NCI-H446 (cell line): ENCODE results near the gene KCNH1.

Experiments
- DNase-seq, 2 experiments: peaks; one replicate each; lab custom pipeline; 2025; lab: John Stamatoyannopoulos, UW

KCNH1 gene

DNA sequence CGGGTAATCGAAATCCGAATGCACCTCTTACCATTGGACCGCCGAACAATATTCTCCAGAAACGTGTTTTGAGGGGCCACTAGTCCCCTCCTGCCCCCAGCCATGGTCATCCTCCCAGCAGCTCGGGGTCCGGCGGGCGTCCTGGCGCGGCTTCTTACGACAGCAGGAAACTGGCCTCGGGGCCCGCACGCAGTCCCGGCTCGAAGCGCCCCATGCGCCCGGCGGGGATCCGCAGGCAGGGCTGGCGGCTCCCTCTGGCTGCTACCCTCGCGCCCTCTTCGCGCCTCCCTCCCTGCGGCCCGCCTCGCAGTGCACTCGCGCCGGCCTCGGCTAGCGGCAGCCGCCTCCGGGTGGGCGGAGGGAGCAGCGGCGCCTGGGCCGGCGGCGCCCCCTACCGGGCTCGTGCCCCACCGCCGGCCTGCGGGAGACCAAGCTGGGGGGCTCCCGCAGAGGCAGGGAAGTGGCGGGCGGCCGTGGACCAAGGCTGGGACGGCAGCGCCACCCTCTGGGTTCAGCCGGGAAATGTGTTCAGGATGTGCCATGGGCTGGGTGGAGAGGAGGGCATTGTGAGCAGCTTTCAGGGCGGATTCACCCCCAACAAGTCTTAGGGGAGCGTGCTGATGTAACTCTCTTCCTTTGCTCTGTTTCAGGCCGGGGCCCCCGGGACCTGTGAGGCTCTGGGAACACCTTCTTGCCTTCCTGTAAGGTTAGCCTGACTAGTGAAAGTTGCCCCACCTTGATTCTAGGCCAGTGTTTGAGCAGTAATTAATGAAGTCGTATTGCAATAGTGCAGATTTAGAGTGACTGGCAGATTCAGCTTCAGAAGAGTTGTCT, at the start of gene KCNH1:
Gene KCNH1 (minus strand): TSS at position 313 of the 834 bp plus-strand sequence. CDS start 203 bp downstream, at position 110.
- peak; percentile 74 to 92 for DNase-seq

DNA sequence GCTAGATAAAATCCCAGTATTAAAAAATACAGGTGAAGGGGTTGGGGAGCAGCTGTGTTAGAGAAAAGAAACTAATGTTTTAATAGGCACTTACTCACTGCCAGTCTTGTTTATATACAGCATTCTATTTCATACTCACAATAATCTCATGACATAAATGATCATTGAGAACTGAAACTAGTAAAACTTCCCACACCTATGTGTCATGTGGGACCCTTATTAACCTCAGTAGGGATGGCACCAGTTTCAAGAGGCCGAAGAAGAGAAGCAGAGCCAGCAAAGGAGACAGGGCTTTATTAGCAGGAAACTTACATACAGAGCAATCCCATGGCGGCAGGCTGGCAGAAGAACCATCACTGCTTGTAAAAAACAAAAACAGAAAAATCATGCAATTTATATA, 48.8 kb upstream of the KCNH1 start:
- DNase-seq: no peak

DNA sequence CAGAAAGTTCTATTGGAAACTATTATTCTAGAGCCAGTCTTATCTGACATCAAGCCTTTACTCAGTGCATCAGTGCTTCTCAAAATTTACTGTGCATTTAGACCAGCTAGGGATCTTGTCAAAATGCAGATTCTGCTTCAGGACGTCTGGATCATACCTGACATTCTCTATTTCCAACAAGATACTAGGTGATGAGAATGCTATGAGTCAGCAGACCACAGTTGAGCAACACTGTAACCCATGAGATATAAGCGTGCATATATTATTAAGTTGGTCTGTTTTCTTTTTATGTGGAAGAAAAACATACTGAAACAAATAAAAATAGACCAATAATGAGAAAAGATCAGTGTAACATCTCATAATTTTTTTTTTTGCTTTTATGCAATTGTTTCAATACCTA, 40.4 kb upstream of the KCNH1 start:
- no peak for DNase-seq

DNA sequence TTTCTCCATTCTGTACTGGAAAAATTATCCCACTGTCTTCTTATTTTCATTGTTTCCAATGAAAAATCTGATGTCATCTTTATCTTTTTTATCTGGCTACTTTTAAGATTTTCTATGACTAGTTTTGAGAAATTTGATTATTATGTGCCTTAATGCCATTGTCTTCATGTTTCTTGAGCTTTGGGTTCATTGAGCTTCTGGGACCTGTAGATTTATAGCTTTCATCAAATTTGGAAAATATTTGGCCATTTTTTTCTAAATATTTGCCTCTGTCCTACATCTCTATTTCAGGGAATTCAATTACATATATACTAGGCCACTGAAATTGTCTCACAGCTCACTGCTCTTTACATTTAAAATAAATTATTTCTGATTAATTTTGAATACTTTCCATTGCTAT, 38.7 kb upstream of the KCNH1 start:
- no peak for DNase-seq

DNA sequence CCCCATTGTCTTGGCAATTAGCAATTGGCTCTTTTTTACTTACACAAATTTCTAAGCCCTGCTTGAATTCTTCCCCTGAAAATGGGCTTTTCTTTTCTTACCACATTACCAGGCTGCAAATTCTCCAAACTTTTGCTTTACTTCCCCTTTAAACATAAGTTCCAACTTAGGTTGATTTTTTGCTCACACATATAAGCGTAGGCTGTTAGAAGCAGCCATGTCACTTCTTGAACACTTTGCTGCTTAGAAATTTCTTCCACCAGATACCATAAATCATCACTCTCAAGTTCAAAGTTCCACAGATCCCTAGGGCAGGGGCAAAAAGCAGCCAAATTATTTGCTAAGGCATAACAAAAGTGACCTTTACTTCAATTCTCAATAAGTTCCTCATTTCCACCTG, 35.4 kb upstream of the KCNH1 start:
- no peak for DNase-seq

DNA sequence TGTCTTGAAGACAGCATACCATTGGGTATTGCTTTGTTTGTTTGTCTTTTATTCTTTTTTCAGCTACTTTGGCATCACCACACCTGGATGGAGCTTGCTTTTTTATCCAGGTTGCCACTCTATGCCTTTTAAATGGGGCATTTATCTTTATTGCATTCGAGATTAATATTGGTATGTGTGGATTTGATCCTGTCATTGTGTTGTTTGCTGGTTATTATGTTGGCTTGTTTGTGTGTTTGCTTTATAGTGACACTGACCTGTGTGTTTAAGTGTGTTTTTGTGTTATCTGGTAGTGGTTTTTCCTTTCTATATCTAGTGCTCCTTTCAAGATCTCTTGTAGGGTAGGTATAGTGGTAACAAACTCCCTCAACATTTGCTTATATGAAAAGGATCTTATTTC, 24.9 kb upstream of the KCNH1 start:
- DNase-seq: no peak

DNA sequence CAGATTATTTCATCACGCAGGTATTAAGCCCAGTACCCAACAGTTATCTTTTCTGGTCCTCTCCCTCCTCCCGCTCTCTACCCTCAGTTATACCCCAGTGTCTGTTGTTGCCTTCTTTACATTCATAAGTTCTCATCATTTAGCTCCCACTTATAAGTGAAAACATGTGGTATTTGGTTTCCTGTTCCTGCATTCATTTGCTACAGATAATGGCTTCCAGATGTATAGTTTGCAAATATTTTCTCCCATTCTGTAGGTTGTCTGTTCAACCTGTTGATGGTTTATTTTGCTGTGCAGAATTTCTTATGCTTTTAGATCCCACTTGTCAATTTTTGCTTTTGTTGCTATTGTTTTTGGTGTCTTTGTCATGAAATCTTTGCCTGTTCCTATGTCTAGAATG, 21.1 kb upstream of the KCNH1 start:
- no peak for DNase-seq

GRCh38 chr1:211153932-211154331, 20.0 kb upstream of the KCNH1 start:
- DNase-seq: no peak

DNA sequence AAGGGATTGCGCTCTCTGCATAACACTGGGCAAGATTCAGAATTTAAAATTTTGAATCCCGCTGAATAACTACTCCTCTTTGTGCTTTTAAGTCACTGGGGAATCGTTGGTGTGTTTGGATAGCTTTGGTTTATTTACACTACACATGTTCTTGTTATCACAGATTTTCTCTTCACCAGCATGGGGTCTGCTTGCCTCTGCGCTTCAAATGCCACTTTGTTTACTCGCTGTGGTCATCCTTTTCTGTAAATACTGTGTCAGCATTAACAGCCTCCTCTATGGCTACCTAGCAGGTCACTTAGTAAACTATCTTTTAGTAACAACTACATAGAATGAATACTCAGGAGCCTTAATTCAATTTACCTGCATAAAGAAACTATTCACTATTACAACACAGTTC, 14.4 kb upstream of the KCNH1 start:
- no peak for DNase-seq

GRCh38 chr1:211145944-211146343, 12.0 kb upstream of the KCNH1 start:
- DNase-seq: no peak

DNA sequence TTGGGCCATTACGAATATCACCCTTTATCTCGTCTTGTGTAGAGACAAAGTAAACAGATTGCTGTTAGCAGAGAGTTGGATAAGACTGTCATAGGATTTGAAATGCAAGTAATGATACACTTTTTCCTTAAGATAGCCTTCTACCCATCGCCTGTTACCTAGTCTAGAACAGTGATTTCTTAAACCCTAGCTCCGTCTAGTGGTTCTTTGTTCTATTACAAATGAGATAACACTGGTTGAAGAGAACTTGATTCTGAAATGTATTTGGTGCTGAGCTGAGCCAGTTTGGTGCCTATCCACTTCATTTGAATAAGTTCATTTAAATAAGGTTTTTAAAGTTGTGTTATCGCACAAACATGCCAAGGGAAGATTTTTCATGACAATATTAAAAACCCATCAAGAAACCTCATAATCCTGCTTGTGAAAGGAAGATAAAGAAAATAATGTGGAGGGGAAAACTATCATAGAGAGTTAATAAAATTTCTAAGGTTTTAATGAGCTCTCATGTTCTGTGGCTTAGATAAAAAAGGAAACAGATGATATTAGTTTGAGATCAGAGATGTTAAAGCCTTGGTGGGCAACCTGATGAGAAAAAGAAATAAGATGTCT, 1.5 kb upstream of the KCNH1 start:
- peak; percentile 15 to 62 for DNase-seq

DNA sequence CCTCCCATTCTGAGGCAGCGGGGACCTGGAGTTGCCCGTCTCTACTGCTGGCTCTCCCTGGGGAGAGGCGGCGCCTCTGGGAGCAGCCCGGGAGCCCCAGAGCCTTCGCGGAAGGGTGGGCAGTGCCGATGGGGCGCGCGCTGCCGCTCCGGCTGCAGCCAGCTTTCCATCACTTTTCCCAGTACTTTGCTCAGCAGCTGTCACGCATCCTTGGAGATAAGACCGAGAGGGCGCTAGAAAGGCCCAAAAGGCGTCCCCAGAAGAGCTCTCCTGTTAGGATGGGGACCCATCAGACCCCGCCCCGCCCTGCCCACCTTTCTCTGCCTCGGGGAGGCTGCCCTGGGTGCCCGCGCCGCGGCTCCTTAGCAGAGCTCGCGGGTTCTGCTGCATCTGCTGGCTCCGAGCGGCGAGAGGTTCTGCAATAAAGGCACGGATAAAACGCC, 534 bp downstream of the KCNH1 start:
- peak in 1 of 2 experiments; percentile 47 for DNase-seq

GRCh38 chr1:211132721-211133392, 1.1 kb downstream of the KCNH1 start:
- no peak for DNase-seq

DNA sequence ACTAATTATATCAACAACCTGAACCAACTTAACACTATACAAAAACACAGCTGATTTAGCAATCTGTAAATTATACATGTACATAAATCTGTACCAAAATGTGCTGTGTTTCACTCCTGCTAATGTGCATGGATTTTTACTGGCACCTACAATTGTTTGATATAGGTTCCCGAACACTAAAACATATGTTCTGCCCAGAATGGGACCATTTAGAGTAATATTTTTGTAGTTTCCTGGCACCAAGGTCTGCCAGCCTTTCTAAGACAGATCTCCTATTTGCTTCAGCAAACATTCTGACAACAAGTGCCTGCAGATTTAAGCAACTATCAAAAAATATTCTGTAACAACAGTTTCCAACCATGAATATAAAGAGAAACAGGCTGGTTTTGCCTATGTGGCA, 4.2 kb downstream of the KCNH1 start:
- no peak for DNase-seq

DNA sequence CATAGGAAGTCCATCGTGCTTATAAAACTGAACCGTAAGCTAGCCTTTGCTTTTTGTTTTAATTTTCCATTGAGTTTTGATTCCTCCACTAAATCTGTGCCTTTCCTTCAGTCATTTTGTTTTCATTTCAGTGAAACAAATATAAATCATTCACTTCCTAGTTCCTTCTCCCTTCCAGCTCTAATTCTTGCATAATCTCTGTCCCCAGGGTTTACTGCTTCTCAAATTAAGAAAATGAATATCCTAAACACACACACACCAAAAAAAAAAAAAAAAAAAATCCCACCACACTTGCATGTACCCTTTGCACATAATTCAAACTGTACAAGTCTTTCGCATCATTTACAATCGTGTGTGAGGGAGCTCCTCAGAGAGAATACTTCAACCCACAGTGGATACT, 6.8 kb downstream of the KCNH1 start:
- no peak for DNase-seq

- DNase-seq: no peak
Observed at GRCh38 chr1:211126622-211127021, 7.3 kb downstream of the KCNH1 start.

DNA sequence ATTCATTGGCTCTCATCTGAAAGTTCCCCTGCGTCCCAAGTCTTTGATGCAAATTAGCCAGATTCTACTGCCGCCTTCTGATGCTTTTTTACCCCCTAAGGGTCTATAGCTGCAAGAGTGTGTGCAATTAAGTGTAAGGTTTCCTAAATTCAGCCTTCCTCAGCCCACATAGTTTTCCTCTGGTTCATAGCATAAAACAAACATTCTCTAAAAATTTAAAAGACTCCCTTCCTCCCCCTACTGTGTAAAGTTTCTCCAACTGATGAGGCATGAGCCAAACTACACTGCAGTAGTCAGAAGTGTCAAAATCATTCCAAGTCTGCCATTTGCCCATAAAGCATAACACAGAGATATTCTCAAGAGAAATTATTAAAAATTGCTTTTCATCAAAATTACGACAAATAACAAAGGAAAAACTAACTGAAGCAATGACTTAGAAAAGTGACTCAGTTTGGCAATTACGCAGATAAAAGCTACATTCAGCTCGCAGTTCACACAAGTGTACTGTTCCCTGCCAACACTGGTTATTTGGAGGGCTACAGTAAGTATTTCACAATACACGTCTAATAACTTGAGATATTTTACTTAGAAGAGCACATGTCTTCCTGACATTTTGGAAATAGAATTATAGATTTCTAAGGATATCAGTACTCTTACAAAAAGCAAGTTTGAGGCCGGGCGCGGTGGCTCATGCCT, 15.4 kb downstream of the KCNH1 start:
- no peak for DNase-seq

GRCh38 chr1:211114446-211114845, 19.5 kb downstream of the KCNH1 start:
- DNase-seq: peak; percentile 23 to 32

DNA sequence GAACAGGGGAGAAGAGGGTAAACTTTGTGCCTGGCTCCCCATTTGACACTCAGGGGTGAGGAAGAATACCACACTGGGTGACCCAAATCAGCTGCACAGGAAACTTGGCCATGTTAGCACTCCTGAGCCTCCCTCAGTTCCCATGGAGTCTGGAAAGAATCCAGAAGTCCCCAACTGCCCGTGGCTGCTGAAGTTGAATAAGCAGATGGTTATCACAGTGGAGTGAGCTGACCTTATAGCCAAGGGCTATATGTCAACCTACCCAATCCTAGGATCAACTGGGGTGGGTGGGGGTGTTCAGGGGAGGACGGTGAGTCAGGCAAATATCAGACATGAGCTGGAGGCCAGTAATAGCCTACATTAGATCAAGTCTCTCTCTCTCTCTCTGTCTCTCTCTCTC, 20.4 kb downstream of the KCNH1 start:
- DNase-seq: no peak

DNA sequence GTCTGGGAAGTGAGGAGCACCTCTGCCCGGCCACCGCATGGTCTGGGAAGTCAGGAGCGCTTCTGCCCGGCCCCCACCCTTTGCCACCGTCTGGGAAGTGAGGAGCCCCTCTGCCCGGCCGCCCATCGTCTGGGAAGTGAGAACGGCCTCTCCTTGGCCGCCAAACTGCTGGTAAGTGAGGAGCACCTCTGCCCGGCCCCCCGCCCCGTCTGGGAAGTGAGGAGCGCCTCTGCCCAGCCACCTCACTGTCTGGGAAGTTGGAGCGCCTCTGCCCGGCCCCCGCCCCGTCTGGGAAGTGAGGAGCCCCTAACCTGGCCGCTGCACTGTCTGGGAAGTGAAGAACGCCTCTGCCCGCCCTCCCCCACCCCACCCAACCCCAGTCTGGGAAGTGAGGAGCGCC, 22.6 kb downstream of the KCNH1 start:
- DNase-seq: no peak

GRCh38 chr1:211101481-211101880, 32.5 kb downstream of the KCNH1 start:
- no peak for DNase-seq

- no peak for DNase-seq
Observed at GRCh38 chr1:211099393-211099792, 34.6 kb downstream of the KCNH1 start.
